Neural cell (in vitro differentiated cells): ENCODE measurements around the gene MST1. TPM values are rescaled to one million over a fixed set of nuclear protein-coding genes. Genes with fewer than 3 reads are reported as not detected.

Experiments used
- H2AFZ ChIP-seq: fragments of 200-600, 300-800 bp; sonication (generic), shearing (Covaris generic); 2 replicates; pipeline ENCODE4 v1.6.0; 2014; ENCODE audit warnings: low read depth, mild to moderate bottlenecking, antibody characterized with exemption, low read length, moderate library complexity
- H3F3A ChIP-seq: fragments of 200-600 bp; shearing (Covaris generic); 2 replicates; pipeline ENCODE4 v1.6.1; 2016; ENCODE audit warnings: mild to moderate bottlenecking, moderate library complexity, mixed read lengths, antibody characterized with exemption, low read length; ENCODE audit not compliant: insufficient read depth, poor library complexity, severe bottlenecking
- H3K27ac ChIP-seq: fragments of 200-600, 300-800 bp; sonication (generic), shearing (Covaris generic); 2 replicates; pipeline ENCODE4 v1.5.1; 2014; ENCODE audit warnings: mild to moderate bottlenecking, low read length, moderate library complexity
- H3K27me3 ChIP-seq: fragments of 300-800, 200-600 bp; sonication (generic), shearing (Covaris generic); 2 replicates; pipeline ENCODE4 v1.6.0; 2014; ENCODE audit warnings: mild to moderate bottlenecking, low read depth, low read length, moderate library complexity; ENCODE audit not compliant: insufficient read depth
- H3K36me3 ChIP-seq: fragments of 300-800, 200-600 bp; sonication (generic), shearing (Covaris generic); 2 replicates; pipeline ENCODE4 v1.5.1; 2014; ENCODE audit warnings: mild to moderate bottlenecking, antibody characterized with exemption, low read length, moderate library complexity; ENCODE audit not compliant: insufficient read depth
- H3K4me2 ChIP-seq: fragments of 300-800, 200-600 bp; sonication (generic), shearing (Covaris generic); 2 replicates; pipeline ENCODE4 v1.6.0; 2014; ENCODE audit warnings: mild to moderate bottlenecking, low read length
- H3K4me3 ChIP-seq: fragments of 300-800, 200-600 bp; sonication (generic), shearing (Covaris generic); 2 replicates; pipeline ENCODE4 v1.5.1; 2014; ENCODE audit warnings: mild to moderate bottlenecking, low read length, moderate library complexity
- H3K79me2 ChIP-seq: fragments of 200-600 bp; shearing (Covaris generic); replicated peaks from 2 replicates; pipeline ENCODE4 v1.6.0; 2014; ENCODE audit warnings: mild to moderate bottlenecking, low read length, moderate library complexity; ENCODE audit not compliant: insufficient read depth
- H3K9ac ChIP-seq: fragments of 300-800, 200-600 bp; sonication (generic), shearing (Covaris generic); 2 replicates; pipeline ENCODE4 v1.6.1; 2016; ENCODE audit warnings: mild to moderate bottlenecking, low read length, mixed read lengths
- H3K9me2 ChIP-seq: fragments of 200-600 bp; shearing (Covaris generic); 2 replicates; pipeline ENCODE4 v1.6.1; 2016; ENCODE audit warnings: mild to moderate bottlenecking, low read length, mixed read lengths; ENCODE audit not compliant: insufficient read depth
- H3K9me3 ChIP-seq: fragments of 200-600, 300-800 bp; sonication (generic), shearing (Covaris generic); 2 replicates; pipeline ENCODE4 v1.6.1; 2016; ENCODE audit warnings: mild to moderate bottlenecking, mixed run types, low read length, moderate library complexity, mixed read lengths
- H4K20me1 ChIP-seq: fragments of 200-600 bp; shearing (Covaris generic); 2 replicates; pipeline ENCODE4 v1.6.1; 2016; ENCODE audit warnings: mild to moderate bottlenecking, mixed run types; ENCODE audit not compliant: insufficient read depth
- EP300 ChIP-seq: fragments of 450-650 bp; conservative IDR thresholded peaks from 2 replicates; pipeline ENCODE4 v1.6.1; 2014; ENCODE audit warnings: antibody characterized with exemption, mild to moderate bottlenecking, moderate library complexity; ENCODE audit not compliant: poor library complexity, severe bottlenecking
- EZH2 ChIP-seq: fragments of 200-600, 300-800 bp; shearing (Covaris generic), sonication (generic); IDR thresholded peaks from 2 replicates; pipeline ENCODE4 v1.6.1; 2014; ENCODE audit warnings: antibody characterized with exemption, low read length, borderline replicate concordance, mild to moderate bottlenecking; ENCODE audit not compliant: insufficient read depth, poor library complexity, severe bottlenecking
- MXI1 ChIP-seq: fragments of 450-650 bp; conservative IDR thresholded peaks from 2 replicates; pipeline ENCODE4 v1.6.1; 2014; ENCODE audit warnings: antibody characterized with exemption, mild to moderate bottlenecking; ENCODE audit not compliant: poor library complexity, severe bottlenecking
- POLR2AphosphoS5 ChIP-seq: IDR thresholded peaks from 2 replicates; pipeline ENCODE4 v1.6.1; 2012
- RAD21 ChIP-seq: fragments of 450-650 bp; conservative IDR thresholded peaks from 2 replicates; pipeline ENCODE4 v1.6.1; 2014; ENCODE audit warnings: antibody characterized with exemption, mild to moderate bottlenecking, moderate library complexity
- SMC3 ChIP-seq: fragments of 450-650 bp; conservative IDR thresholded peaks from 2 replicates; pipeline ENCODE4 v1.6.1; 2014; ENCODE audit warnings: antibody characterized with exemption, mild to moderate bottlenecking, moderate library complexity; ENCODE audit not compliant: poor library complexity
- TAF1 ChIP-seq: IDR thresholded peaks from 2 replicates; pipeline ENCODE4 v1.6.1; 2012; ENCODE audit warnings: low read depth
- polyA plus RNA-seq: library from polyadenylated mRNA; depleted of rRNA; stranded (reverse); fragments of >200 nt; gene quantifications from 2 replicates; pipeline ENCODE4 v1.2.3, GENCODE V29; 2014
- TF ChIP-seq, protein P1 (sequence below): fragments of 450-650 bp; IDR thresholded peaks from 2 replicates; pipeline ENCODE4 v1.5.1; 2014; ENCODE audit warnings: antibody characterized with exemption, mild to moderate bottlenecking, moderate library complexity; ENCODE audit not compliant: poor library complexity, severe bottlenecking
- TF ChIP-seq, protein P2 (sequence below): IDR thresholded peaks from 2 replicates; pipeline ENCODE4 v1.6.1; 2012; ENCODE audit warnings: borderline replicate concordance

Gene MST1
- polyA plus RNA-seq, 1 donor from 2014 or later = 64.0 TPM

DNA sequence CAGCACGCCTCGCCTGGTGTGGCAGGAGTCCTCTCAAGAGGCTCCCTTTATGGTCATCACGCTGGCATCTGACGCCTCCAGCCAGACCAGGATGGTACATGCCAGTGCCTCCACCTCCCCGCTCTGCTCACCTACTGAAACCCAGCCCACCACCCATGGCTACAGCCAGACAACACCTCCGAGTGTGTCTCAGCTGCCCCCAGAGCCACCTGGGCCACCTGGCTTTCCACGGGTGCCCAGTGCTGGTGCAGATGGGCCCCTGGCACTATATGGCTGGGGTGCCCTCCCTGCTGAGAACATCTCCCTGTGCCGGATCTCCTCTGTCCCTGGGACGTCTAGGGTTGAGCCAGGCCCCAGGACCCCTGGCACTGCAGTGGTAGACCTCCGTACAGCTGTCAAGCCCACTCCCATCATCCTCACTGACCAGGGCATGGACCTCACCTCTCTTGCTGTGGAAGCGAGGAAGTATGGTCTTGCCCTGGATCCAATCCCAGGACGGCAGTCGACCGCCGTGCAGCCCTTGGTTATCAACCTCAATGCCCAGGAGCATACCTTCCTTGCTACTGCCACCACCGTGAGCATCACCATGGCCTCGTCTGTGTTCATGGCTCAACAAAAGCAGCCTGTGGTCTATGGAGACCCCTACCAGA lies 35.0 kb downstream of the MST1 start:
- no peaks in the 10 kb centered on the region for H3K27me3 ChIP-seq
- H2AFZ ChIP-seq = no peak overlapping the region
- no peaks in the 10 kb centered on the region for H3F3A ChIP-seq
- H3K9me2 ChIP-seq = no peaks in the 10 kb centered on the region
- H4K20me1 ChIP-seq = no peaks in the 10 kb centered on the region
- no peak overlapping the region for H3K4me2 ChIP-seq
- no peaks in the 10 kb centered on the region for H3K79me2 ChIP-seq
- no peak overlapping the region for H3K9ac ChIP-seq
- H3K4me3 ChIP-seq = no peak overlapping the region
- H3K27ac ChIP-seq = no peak overlapping the region
- TF ChIP-seq POLR2AphosphoS5 = no peak
- no peak for TF ChIP-seq RAD21
- no peak for TF ChIP-seq EP300
- TF ChIP-seq, protein P1, sequence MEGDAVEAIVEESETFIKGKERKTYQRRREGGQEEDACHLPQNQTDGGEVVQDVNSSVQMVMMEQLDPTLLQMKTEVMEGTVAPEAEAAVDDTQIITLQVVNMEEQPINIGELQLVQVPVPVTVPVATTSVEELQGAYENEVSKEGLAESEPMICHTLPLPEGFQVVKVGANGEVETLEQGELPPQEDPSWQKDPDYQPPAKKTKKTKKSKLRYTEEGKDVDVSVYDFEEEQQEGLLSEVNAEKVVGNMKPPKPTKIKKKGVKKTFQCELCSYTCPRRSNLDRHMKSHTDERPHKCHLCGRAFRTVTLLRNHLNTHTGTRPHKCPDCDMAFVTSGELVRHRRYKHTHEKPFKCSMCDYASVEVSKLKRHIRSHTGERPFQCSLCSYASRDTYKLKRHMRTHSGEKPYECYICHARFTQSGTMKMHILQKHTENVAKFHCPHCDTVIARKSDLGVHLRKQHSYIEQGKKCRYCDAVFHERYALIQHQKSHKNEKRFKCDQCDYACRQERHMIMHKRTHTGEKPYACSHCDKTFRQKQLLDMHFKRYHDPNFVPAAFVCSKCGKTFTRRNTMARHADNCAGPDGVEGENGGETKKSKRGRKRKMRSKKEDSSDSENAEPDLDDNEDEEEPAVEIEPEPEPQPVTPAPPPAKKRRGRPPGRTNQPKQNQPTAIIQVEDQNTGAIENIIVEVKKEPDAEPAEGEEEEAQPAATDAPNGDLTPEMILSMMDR = no peak
- no peak for TF ChIP-seq SMC3
- no peak for TF ChIP-seq MXI1
- TF ChIP-seq EZH2 = no peak
- no peak for TF ChIP-seq TAF1
- TF ChIP-seq, protein P2, sequence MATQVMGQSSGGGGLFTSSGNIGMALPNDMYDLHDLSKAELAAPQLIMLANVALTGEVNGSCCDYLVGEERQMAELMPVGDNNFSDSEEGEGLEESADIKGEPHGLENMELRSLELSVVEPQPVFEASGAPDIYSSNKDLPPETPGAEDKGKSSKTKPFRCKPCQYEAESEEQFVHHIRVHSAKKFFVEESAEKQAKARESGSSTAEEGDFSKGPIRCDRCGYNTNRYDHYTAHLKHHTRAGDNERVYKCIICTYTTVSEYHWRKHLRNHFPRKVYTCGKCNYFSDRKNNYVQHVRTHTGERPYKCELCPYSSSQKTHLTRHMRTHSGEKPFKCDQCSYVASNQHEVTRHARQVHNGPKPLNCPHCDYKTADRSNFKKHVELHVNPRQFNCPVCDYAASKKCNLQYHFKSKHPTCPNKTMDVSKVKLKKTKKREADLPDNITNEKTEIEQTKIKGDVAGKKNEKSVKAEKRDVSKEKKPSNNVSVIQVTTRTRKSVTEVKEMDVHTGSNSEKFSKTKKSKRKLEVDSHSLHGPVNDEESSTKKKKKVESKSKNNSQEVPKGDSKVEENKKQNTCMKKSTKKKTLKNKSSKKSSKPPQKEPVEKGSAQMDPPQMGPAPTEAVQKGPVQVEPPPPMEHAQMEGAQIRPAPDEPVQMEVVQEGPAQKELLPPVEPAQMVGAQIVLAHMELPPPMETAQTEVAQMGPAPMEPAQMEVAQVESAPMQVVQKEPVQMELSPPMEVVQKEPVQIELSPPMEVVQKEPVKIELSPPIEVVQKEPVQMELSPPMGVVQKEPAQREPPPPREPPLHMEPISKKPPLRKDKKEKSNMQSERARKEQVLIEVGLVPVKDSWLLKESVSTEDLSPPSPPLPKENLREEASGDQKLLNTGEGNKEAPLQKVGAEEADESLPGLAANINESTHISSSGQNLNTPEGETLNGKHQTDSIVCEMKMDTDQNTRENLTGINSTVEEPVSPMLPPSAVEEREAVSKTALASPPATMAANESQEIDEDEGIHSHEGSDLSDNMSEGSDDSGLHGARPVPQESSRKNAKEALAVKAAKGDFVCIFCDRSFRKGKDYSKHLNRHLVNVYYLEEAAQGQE = no peak
- H3K9me3 ChIP-seq = no peaks in the 10 kb centered on the region
- no peaks in the 10 kb centered on the region for H3K36me3 ChIP-seq

DNA sequence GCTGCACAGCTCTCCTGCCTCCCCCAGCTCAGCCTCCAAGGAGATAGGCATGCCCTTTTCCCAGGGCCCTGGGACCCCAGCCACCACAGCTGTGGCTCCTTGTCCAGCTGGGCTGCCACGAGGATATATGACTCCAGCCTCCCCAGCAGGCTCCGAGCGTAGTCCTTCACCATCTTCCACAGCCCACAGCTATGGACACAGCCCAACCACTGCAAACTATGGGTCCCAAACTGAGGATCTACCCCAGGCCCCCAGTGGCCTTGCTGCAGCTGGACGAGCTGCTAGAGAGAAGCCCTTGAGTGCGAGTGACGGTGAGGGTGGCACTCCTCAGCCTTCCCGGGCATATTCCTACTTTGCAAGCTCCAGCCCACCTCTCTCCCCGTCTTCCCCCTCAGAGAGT lies 35.7 kb downstream of the MST1 start:
- Histone ChIP-seq H3K9ac (no peak overlapping the region), H3K27ac (no peak overlapping the region), H3K4me2 (no peak overlapping the region), H4K20me1 (no peaks in the 10 kb centered on the region), H3K27me3 (no peaks in the 10 kb centered on the region), H3K79me2 (no peaks in the 10 kb centered on the region), H3K4me3 (no peak overlapping the region), H3K36me3 (no peaks in the 10 kb centered on the region), H3F3A (no peaks in the 10 kb centered on the region), H2AFZ (no peak overlapping the region), H3K9me2 (no peaks in the 10 kb centered on the region), H3K9me3 (no peaks in the 10 kb centered on the region)
- no peak for TF ChIP-seq RAD21
- TF ChIP-seq EZH2 = no peak
- TF ChIP-seq POLR2AphosphoS5 = no peak
- TF ChIP-seq EP300 = no peak
- TF ChIP-seq, protein P2 = no peak
- TF ChIP-seq TAF1 = no peak
- TF ChIP-seq, protein P1 = no peak
- TF ChIP-seq MXI1 = no peak
- TF ChIP-seq SMC3 = no peak
